GM18511 (cell line): Measurements from ENCODE around the gene HDAC7.
A peak's percentile ranks its signal among the peaks of the same experiment; 100 is the strongest.

Source experiments
- ATAC-seq: cut with Tn5 transposase; IDR thresholded peaks from one replicate; pipeline ENCODE4 v1.9.1; 2021; ENCODE audit warnings: mild to moderate bottlenecking, moderate library complexity; ENCODE audit not compliant: unreplicated experiment

HDAC7 gene

DNA sequence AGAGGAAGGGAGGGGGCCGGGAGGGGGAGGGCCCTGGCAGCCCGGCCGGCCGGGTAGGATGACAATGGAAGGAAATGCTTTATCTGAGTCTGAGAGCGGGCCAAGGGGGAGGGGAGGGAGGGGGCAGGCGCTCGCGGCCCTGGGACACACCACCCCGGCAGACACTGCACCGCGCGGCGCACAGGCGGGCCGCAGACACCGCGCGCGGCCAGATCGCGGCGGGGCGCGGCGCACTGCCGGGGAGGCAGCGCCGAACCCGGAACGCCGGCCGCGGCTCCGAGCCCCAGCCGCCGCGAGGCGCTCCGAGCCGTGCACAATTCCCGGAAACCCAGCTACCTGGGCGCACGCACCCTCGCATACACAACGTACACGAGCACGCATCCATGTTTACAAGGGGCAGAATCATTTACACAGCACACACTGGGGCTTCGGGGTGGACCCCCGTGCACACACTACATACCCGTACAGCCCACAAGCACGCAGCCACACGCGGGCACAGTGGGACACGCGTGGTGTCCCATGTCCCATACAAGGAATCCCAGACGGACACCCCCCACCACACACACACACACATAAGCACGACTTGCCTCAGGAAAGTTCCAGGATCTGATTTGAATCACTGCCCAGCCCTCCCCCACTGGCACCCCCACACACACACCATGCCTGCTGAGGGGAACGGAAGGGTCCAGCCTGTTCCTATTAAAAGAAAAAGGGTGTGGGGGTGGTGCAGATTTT lies at the start of gene HDAC7:
Gene HDAC7, minus strand, starts transcription at position 8 of the 735 bp plus-strand sequence. CDS start 118 bp downstream, outside the sequence.
- ATAC-seq: peak; percentile 50

- ATAC-seq: peak; percentile 76
Observed at GRCh38 chr12:47868552-47869031, 48.9 kb upstream of the HDAC7 start.

- ATAC-seq: peak; percentile 6
Observed at GRCh38 chr12:47868041-47868440, 48.3 kb upstream of the HDAC7 start.

- ATAC-seq: no peak
Observed at GRCh38 chr12:47867495-47867941, 47.8 kb upstream of the HDAC7 start.

DNA sequence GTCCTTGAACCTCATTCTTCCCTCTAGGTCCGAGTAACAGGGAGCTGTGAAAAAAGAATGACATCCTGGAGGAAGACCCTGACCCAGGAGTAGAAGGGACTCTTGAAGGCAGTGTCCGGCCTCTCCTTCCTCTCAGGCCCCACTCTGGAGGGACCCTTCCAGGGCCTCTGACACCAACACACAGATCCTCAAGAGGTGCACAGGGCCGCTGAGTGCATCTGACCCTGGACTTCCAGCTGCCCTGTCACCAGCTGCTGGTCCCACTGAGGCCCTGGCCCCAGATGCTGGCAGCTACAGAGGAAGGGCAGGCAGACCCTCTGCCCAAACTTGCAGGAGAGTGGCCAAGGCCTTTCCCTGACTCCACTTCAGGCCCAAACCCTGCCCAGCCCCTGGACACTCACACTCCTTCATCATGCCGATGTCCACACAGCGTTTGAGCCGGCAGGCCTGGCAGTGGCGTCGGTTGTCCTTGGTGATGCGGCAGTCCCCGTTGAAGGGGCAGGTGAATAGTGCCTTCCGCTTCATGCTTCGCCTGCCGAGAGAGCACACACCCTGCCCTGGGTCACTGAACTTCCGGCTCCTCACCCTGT lies 45.0 kb upstream of the HDAC7 start:
- no peak for ATAC-seq

DNA sequence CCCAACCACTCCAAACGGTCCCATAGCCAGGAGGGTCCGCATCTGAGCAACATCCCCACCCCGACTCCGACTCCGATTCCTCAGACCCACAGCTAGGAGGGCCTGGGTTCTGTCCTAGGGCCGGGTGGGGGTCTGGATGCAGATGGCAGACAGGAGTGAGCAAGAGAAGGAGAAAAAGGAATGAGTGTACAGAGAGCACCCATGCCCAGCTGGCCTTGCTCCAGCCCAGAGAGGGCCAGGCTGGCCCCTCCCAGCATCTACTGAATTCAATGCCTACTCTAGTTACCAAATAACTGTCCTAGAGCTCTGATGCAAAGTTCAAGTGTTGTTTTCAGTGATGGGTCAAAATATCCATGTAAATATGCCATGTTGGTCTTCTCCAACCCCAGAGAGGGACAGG lies 44.3 kb upstream of the HDAC7 start:
- no peak for ATAC-seq

- ATAC-seq: no peak
Observed at GRCh38 chr12:47863467-47863866, 43.8 kb upstream of the HDAC7 start.

- ATAC-seq: no peak
Observed at GRCh38 chr12:47862881-47863280, 43.2 kb upstream of the HDAC7 start.

- no peak for ATAC-seq
Observed at GRCh38 chr12:47862167-47862750, 42.6 kb upstream of the HDAC7 start.

GRCh38 chr12:47860873-47861272 lies 41.2 kb upstream of the HDAC7 start:
- ATAC-seq: no peak

DNA sequence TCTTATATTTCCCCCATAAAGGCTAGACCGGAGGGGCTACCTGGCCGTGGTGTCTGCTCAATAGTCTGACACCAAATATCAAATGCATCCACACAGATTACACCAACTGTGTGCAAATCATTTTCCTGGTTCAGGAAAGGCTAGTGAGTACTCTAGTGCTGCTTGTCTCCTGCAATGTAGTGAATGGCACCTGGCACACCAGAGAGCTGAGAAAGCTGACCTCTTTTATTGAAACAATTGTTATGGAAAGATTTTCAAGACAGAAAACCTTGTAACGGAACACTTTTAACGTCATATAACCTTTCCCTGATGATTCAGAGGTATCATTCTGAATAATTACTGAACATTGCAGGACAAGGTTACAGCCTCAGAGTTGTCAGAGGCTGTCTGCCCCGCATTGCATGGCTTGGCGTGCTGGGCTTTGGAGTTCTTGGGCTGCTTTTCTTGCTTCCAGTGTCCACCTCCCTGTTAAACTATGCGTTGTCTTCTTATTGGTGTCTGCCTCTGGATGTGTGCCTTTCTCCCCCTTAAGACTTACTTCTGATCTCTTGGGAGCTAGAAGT lies 40.7 kb upstream of the HDAC7 start:
- no peak for ATAC-seq

GRCh38 chr12:47858511-47859266 lies 39.0 kb upstream of the HDAC7 start:
- no peak for ATAC-seq

DNA sequence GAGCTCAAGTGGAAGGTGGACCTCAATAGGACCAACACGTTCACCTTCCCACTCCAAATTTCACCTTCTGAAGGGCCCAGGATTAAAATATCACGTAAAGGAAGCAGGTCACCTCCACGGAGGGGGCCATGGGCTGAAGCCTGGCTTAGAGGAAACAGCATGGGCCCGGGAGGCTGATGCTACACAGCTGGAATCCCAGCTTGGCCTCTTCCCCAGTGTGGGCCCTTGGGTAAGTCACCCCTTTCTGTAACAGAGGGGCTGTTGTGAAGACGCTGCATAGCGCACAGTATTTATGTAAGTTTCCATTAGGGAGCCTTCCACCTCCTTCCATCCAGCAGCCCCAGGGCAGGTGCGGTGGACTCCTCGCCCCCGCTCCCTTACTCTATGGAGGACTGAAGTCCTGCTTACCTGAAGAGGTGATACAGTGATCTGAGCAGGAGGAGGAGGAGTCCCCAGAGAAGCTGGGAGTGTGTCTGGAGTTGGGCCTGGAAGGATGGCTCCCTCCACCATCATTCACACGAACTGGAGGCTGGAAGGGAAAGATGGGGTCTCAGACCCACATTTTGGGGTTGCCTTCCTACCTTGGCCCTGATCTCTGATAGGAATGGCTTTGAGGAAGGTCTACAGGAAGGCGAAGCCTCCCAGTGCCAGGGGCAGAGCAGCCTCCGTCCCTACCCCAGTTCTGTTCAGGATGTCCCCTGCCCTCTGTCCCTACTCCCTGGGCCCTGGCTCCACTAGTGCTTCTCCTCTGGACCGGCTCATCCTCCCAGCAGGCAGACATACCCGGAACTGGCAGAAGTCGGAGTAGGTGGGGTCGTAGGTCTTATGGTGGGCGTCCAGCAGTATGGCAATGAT lies 37.2 kb upstream of the HDAC7 start:
- no peak for ATAC-seq

DNA sequence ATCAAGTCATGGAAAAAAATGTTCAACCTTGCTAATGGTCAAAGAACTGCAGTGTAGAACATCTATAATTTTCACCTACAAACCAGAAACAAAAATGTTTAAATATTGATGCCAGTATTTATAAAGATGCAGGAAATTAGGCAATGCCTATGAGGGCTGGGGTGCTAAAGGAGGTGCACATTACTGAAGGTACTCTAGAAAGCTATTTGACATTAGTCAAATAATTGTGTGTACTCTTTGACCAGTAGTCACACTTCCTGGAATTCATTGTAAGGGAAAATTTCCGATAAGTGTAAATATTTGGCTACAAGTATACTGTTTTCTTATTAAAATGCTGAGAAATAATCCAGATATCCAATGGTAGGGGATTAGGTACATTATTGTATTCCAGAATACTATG lies 36.4 kb upstream of the HDAC7 start:
- no peak for ATAC-seq

GRCh38 chr12:47855502-47855901 lies 35.8 kb upstream of the HDAC7 start:
- no peak for ATAC-seq

- ATAC-seq: no peak
Observed at GRCh38 chr12:47854531-47854930, 34.8 kb upstream of the HDAC7 start.

DNA sequence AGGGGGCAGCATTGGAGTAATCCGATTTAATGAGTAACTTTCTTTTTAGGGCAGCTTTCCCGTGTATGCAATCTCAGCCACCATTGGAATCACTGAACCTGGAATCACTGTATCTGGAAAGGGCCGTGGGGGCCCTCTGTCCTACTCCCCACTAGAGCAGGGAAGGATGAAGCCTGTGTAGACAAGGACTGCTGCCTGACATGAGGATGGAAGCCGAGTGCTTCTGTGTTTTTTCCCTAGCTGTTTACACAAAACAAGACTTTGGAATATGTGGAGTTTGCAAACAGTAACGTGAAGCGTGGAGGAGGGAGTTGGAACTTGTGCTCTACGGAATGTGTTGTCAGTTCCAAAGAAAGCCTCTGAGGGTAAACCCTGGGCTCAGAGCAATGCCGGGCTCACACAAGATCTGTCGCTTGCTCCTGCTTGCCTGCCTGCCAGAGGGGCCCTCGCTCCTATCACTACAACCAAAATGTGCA lies 32.4 kb upstream of the HDAC7 start:
- no peak for ATAC-seq

DNA sequence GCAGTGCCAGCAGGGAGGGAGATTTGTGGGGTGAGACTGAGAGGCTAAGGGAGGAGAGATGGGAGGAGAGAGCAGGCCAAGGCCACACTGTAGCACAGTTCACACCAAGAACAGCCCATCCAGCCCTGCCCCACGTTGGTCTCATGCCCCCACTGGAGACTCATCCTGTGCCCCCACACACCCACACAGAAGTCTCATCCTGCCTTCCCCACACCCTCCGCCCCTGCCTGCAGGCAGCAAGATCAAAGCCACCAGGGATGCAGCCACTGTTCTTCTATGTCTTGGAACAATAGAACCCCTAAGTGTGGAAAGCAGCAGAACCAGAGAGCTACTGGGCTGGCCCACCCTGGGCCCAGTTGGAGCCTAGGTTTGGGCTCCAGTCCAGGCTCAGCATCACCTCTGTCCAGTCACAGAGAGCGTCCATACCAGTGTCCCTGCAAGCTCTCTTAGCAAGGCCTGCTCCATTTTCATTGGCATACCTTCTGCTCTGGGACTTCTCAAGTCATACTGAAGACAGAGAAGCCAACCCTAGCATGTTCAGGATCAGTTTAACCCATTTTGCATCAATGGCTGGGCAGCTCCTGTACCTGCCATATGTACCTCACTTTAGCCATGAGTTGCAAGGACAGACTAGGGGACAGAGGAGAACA lies 31.7 kb upstream of the HDAC7 start:
- no peak for ATAC-seq
